CD4-positive, alpha-beta T cell (primary cell): ENCODE measurements around the gene LRRC8E. TPM values are rescaled to one million over a fixed set of nuclear protein-coding genes. Genes with fewer than 3 reads are reported as not detected.

Source experiments
- ATAC-seq: fragments of 200-7000 bp; cut with Tn5 transposase; one replicate; pipeline ENCODE4 v1.10.0; 2022; ENCODE audit warnings: mild to moderate bottlenecking; ENCODE audit not compliant: poor library complexity
- CTCF ChIA-PET: fragments of 350-600 bp; sonication (Branson Sonifier 250); formaldehyde crosslinking; loops from one replicate; lab custom pipeline; 2021; ENCODE audit warnings: antibody characterized with exemption, inconsistent platforms; lab: Charles Lee
- POLR2A ChIA-PET: fragments of 350-600 bp; sonication (Branson Sonifier 250); formaldehyde crosslinking; loops from one replicate; lab custom pipeline; 2021; ENCODE audit warnings: antibody characterized with exemption, inconsistent platforms; lab: Charles Lee
- DNase-seq, 14 experiments: peaks; one replicate each; pipeline ENCODE4 v3.0.0-alpha.2; 2013 to 2020; ENCODE audit warnings: mixed read lengths in 2 of 14
- H3K27ac ChIP-seq, 2 donors: one replicate each; pipeline versions ENCODE4 v1.5.1 to v1.7.0; 2013; ENCODE audit warnings: low read length in 2 of 2, low read depth in 1 of 2, mild to moderate bottlenecking in 1 of 2
- H3K27me3 ChIP-seq, 2 experiments: 1 replicate in 1 of 2; 2 replicates in 1 of 2; pipeline versions ENCODE4 v1.6.1 to v1.7.0; 2013; ENCODE audit warnings: low read length in 2 of 2, control low read depth in 1 of 2, mild to moderate bottlenecking in 1 of 2, moderate library complexity in 1 of 2; ENCODE audit not compliant: insufficient read depth in 2 of 2, control insufficient read depth in 1 of 2
- H3K36me3 ChIP-seq: one replicate; pipeline ENCODE4 v1.6.1; 2013; ENCODE audit warnings: low read length, control low read depth; ENCODE audit not compliant: insufficient read depth
- H3K4me1 ChIP-seq: one replicate; pipeline ENCODE4 v1.6.1; 2013; ENCODE audit warnings: low read length, control low read depth; ENCODE audit not compliant: insufficient read depth
- H3K4me3 ChIP-seq: one replicate; pipeline ENCODE4 v1.5.1; 2013; ENCODE audit warnings: mild to moderate bottlenecking, low read length, moderate library complexity
- H3K9me3 ChIP-seq, 2 experiments: 1 replicate in 1 of 2; 2 replicates in 1 of 2; pipeline versions ENCODE4 v1.6.1 to v1.7.0; 2013; ENCODE audit warnings: low read length in 2 of 2, mild to moderate bottlenecking in 2 of 2, control low read depth in 1 of 2, moderate library complexity in 1 of 2; ENCODE audit not compliant: control insufficient read depth in 1 of 2, insufficient read depth in 1 of 2
- H3K27ac Mint-ChIP-seq: one replicate; pipeline ENCODE4 v1.8.0; 2020; ENCODE audit warnings: mixed read lengths
- H3K27me3 Mint-ChIP-seq: one replicate; pipeline ENCODE4 v1.8.0; 2021; ENCODE audit warnings: mixed read lengths
- H3K36me3 Mint-ChIP-seq: one replicate; pipeline ENCODE4 v1.8.0; 2021; ENCODE audit warnings: low read depth, mixed read lengths
- H3K4me1 Mint-ChIP-seq: one replicate; pipeline ENCODE4 v1.8.0; 2021; ENCODE audit warnings: low read depth, mixed read lengths
- H3K4me3 Mint-ChIP-seq: one replicate; pipeline ENCODE4 v1.8.0; 2020; ENCODE audit warnings: mild to moderate bottlenecking, mixed read lengths
- H3K9me3 Mint-ChIP-seq: one replicate; pipeline ENCODE4 v1.8.0; 2020; ENCODE audit warnings: mixed read lengths
- CTCF ChIP-seq: fragments of 200-600 bp; IDR thresholded peaks from one replicate; pipeline ENCODE4 v1.8.0; 2022; ENCODE audit warnings: antibody characterized with exemption, mild to moderate bottlenecking
- intact Hi-C, 2 experiments: fragments of 100-400 bp; cut with DNase I in 1 of 2; cut with micrococcal nuclease in 1 of 2; formaldehyde crosslinking; loops; one replicate each; pipeline versions ENCODE4 v1.15.1 to v1.9.0; 2023 to 2025; cut with DNase I, micrococcal nuclease
- total RNA-seq, 174 experiments: library from RNA in 2 of 174; stranded (reverse) in 2 of 174; gene quantifications; one replicate each; pipeline ENCODE4 v1.2.3 and lab custom pipeline; 2021 to 2026

LRRC8E gene
- total RNA-seq, 2 experiments from 2014 or later, result not detected

GRCh38 chr19:7851623-7852500 lies 36.4 kb upstream of the LRRC8E start:
- peaks cover 0 to 2% of the 10 kb centered on the region in 2 experiments for H3K27me3 ChIP-seq
- H3K4me3 ChIP-seq, result no peak overlapping the region
- ATAC-seq, result no peak
- no peak overlapping the region for H3K27ac ChIP-seq
- H3K27me3 Mint-ChIP-seq, result peaks cover 3% of the 10 kb centered on the region
- peak in 1 of 14 experiments; percentile 26 for DNase-seq
- no peaks in the 10 kb centered on the region for H3K36me3 ChIP-seq
- no peak for TF ChIP-seq CTCF
- H3K9me3 ChIP-seq, result no peaks in the 10 kb centered on the region
- H3K4me1 ChIP-seq, result peaks cover 9% of the 10 kb centered on the region
- intact Hi-C loops, result loop anchor here in 1 of 2 experiments (2.0 kb wide), 1 partner anchor 73 kb away; no protein-coding TSS in a partner anchor
- H3K36me3 Mint-ChIP-seq, result no peaks in the 10 kb centered on the region
- POLR2A ChIA-PET, result no interaction called here
- H3K4me1 Mint-ChIP-seq, result no peaks in the 10 kb centered on the region
- CTCF ChIA-PET, result interaction anchor here (1.2 kb wide), 1 partner anchor 17 kb away, joined by 4 read pairs; no protein-coding TSS in a partner anchor
- H3K27ac Mint-ChIP-seq, result no peak overlapping the region
- no peak overlapping the region for H3K4me3 Mint-ChIP-seq
- H3K9me3 Mint-ChIP-seq, result no peaks in the 10 kb centered on the region

GRCh38 chr19:7852851-7853769 lies 35.2 kb upstream of the LRRC8E start:
- TF ChIP-seq CTCF, result peak; percentile 92
- Mint-ChIP-seq H3K27ac (no peak overlapping the region), H3K9me3 (no peaks in the 10 kb centered on the region), H3K36me3 (no peaks in the 10 kb centered on the region), H3K27me3 (peaks cover 3% of the 10 kb centered on the region), H3K4me3 (no peak overlapping the region), H3K4me1 (no peaks in the 10 kb centered on the region)
- Histone ChIP-seq H3K27me3 (peaks cover 0 to 8% of the 10 kb centered on the region in 2 experiments), H3K4me3 (no peak overlapping the region), H3K9me3 (no peaks in the 10 kb centered on the region), H3K27ac (no peak overlapping the region), H3K4me1 (peaks cover 9% of the 10 kb centered on the region), H3K36me3 (no peaks in the 10 kb centered on the region)
- ATAC-seq (peak; percentile 72), DNase-seq (peak; percentile 45 to 81 (median 58))
- intact Hi-C loops, result loop anchor here (1.0 to 2.0 kb wide), 2 partner anchors 72 kb away; no protein-coding TSS in a partner anchor
- ChIA-PET CTCF (interaction anchor here (0.6 to 1.2 kb wide), 4 partner anchors 16 to 76 kb away, joined by 3 to 4 read pairs (median 4); partner anchors contain the start of gene SNAPC2), POLR2A (no interaction called here)

GRCh38 chr19:7853770-7854128 lies 34.6 kb upstream of the LRRC8E start:
- Mint-ChIP-seq H3K4me1 (no peaks in the 10 kb centered on the region), H3K4me3 (no peak overlapping the region), H3K9me3 (no peaks in the 10 kb centered on the region), H3K27me3 (peaks cover 3% of the 10 kb centered on the region), H3K27ac (no peak overlapping the region), H3K36me3 (no peaks in the 10 kb centered on the region)
- no peak for ATAC-seq
- peaks cover 0 to 13% of the 10 kb centered on the region in 2 experiments for H3K27me3 ChIP-seq
- POLR2A ChIA-PET, result no interaction called here
- no peak for DNase-seq
- H3K36me3 ChIP-seq, result no peaks in the 10 kb centered on the region
- H3K4me3 ChIP-seq, result no peak overlapping the region
- H3K9me3 ChIP-seq, result no peaks in the 10 kb centered on the region
- peaks cover 9% of the 10 kb centered on the region for H3K4me1 ChIP-seq
- intact Hi-C loops, result loop anchor here (1.0 to 2.0 kb wide), 3 partner anchors 71 to 149 kb away; no protein-coding TSS in a partner anchor
- no peak overlapping the region for H3K27ac ChIP-seq
- CTCF ChIA-PET, result interaction anchor here (1.1 to 1.4 kb wide), 3 partner anchors 16 to 75 kb away, joined by 3 to 6 read pairs (median 4); partner anchors contain the start of gene SNAPC2
- TF ChIP-seq CTCF, result no peak
